ENCODE results near the gene ENPP4.

- no peak for TF ChIP-seq POLR2AphosphoS5 (IDR thresholded peaks at IDR 0.05; ENCODE audit: low read depth, low read length)
- TF ChIP-seq TAF1 (IDR thresholded peaks at IDR 0.05; ENCODE audit: borderline replicate concordance, insufficient read depth, low read length): no peak
- TF ChIP-seq, protein P1, sequence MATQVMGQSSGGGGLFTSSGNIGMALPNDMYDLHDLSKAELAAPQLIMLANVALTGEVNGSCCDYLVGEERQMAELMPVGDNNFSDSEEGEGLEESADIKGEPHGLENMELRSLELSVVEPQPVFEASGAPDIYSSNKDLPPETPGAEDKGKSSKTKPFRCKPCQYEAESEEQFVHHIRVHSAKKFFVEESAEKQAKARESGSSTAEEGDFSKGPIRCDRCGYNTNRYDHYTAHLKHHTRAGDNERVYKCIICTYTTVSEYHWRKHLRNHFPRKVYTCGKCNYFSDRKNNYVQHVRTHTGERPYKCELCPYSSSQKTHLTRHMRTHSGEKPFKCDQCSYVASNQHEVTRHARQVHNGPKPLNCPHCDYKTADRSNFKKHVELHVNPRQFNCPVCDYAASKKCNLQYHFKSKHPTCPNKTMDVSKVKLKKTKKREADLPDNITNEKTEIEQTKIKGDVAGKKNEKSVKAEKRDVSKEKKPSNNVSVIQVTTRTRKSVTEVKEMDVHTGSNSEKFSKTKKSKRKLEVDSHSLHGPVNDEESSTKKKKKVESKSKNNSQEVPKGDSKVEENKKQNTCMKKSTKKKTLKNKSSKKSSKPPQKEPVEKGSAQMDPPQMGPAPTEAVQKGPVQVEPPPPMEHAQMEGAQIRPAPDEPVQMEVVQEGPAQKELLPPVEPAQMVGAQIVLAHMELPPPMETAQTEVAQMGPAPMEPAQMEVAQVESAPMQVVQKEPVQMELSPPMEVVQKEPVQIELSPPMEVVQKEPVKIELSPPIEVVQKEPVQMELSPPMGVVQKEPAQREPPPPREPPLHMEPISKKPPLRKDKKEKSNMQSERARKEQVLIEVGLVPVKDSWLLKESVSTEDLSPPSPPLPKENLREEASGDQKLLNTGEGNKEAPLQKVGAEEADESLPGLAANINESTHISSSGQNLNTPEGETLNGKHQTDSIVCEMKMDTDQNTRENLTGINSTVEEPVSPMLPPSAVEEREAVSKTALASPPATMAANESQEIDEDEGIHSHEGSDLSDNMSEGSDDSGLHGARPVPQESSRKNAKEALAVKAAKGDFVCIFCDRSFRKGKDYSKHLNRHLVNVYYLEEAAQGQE (IDR thresholded peaks at IDR 0.05; ENCODE audit: insufficient read depth in 1 of 2, low read depth in 2 of 2, low read length in 2 of 2): no peak
- no peak for TF ChIP-seq SIN3A (IDR thresholded peaks at IDR 0.05; ENCODE audit: borderline replicate concordance, insufficient read depth, low read length)
- TF ChIP-seq FOXP2 (optimal IDR thresholded peaks at IDR 0.05; ENCODE audit: borderline replicate concordance, extremely low read depth, extremely low read length, insufficient read depth): no peak
Measured at GRCh38 chr6:46080111-46080510, 49.7 kb upstream of the ENPP4 start.
